Stimulated activated naive CD8-positive, alpha-beta T cell treated with anti-CD3 and anti-CD28 coated beads, Interleukin-15, Interleukin-2, amounts not matched to agents 100 U/mL and 50 U/mL, for 24 hours (primary cell): ENCODE results near the gene CEP78.

Experiments used
- ATAC-seq: fragments of 150-1000 bp; cut with Tn5 transposase; one replicate; pipeline ENCODE4 v1.10.0; 2021
- DNase-seq: peaks from one replicate; pipeline ENCODE4 v3.0.0; 2021

Gene CEP78

DNA sequence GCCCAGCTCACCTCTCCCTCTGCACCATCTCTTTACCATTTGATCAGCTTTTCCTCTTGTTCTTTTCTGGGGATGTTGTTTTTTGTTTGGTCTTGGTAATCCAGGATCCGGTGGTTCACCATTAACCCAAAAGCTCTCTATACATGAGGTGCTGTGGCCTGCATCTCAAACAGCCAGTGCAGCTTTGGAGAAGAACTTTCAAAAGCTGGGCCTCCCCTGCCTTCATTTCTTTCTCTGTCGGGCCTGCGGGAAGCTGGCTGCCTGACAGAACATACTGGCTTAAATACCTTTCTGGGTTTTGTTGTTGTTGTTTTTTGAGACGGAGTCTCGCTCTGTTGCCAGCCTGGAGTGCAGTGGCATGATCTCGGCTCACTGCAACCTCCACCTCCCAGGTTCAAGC, 73.2 kb downstream of the CEP78 start:
- DNase-seq (no peak), ATAC-seq (no peak)

DNA sequence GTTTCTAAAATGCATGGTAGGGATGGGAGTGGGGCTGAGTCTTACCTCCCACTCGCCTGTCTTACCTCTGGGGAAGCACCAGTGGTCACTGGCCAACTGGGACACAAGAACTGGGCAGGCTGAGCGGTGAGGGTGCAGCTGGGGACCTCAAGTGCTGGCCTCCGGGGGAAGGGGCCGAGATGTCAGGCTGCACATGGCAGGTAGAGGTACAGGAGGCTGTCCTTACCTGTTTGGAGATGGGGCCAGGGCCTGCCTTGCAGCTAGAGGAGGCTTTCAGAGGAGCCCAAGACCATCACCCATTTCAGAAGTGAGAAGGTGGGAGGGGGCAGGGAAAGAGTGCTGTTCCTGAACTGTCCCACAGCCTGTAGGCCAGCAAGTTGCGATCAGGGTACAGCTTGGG, 75.2 kb downstream of the CEP78 start:
- DNase-seq = no peak
- no peak for ATAC-seq

DNA sequence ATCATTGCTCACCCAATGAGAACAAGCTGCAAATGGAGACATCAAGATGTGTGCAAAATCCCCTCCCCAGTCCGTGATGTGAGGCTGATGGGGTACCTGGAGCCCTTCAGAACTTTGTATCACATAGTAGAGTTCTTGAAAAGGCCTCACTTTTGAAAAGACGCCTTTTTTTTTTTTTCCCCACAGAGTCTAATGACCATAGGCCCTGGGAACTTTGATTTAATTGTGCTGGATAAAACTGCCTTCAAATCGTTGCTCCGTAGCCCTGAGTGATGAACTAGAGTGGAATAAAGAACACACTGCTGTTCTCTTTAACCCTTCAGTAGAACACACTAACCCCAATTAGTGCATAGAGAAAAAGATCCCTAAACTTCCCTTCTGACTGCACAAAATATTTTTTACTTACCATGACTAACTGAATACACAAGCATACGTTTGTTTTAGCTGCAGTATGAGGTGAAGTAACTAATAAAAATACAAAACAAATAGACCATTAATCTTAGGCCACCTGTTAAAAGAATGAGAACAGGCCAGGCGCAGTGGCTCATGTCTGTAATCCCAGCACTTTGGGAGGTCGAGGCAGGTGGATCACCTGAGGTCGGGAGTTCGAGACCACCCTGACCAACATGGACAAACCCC, 76.1 kb downstream of the CEP78 start:
- DNase-seq (no peak), ATAC-seq (no peak)

DNA sequence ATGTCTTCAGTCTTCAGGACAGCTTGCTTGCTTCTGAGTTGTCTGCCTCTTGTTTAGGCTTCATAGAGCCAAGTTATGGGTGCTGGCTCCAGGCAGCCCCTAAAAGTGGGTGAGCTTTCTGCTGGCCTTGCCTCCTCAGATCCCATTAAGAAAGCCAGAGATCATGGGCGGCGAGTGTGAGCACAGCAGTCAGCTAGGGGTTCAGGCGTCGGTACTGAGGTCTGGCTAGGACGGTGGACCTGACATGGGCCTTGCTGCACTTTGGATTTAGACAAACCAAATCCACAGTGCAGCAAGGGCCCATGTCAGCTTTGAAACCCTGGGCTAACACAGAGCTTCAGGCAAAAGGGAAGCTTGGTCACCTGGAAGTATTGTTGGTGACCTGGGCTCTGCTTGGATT, 78.7 kb downstream of the CEP78 start:
- DNase-seq (no peak), ATAC-seq (no peak)

DNA sequence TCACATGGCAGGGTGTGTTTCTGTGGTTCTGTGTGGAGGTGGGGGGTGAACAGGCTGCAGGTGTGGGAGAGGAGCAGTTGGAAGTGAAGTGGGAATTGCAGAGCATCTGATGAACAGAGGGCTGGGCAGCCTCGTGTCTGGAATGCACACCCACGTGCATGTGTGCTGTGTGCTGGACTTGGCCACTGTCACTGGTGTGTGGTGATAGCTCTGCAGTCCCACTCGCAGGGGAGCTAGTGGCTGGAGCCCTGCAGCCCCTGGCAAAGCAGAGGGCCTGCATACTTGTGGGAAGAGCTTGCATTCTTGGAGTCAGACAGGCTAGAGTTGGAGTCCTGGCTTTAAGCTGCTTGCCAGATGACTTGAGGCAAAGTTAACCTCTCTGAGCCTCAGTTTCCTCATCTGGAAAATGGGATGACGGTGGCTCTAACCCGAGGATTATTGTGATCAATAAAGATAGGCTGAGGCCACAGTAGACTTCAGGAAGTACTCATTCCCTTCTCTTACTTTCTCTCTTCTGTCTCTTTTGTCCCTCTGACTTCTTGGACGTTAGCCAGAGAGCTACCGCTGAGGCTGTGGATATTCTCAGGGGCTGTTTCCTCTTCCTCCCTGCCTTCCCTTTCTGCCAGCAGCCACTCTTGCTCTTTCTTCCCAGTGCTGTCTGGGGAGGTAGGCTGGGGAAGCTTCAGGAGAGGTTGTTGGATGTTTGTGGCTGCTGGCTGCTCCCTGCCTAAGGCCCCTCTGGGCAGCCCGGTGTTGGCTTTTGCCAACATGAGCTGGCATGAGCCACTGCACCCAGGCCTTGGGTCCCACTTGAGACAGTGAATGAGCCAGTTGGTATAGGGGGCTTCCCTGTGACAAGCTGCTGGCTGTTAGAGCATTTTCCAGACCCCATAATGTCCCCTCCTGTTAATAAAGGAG, 79.3 kb downstream of the CEP78 start:
- no peak for DNase-seq
- no peak for ATAC-seq

DNA sequence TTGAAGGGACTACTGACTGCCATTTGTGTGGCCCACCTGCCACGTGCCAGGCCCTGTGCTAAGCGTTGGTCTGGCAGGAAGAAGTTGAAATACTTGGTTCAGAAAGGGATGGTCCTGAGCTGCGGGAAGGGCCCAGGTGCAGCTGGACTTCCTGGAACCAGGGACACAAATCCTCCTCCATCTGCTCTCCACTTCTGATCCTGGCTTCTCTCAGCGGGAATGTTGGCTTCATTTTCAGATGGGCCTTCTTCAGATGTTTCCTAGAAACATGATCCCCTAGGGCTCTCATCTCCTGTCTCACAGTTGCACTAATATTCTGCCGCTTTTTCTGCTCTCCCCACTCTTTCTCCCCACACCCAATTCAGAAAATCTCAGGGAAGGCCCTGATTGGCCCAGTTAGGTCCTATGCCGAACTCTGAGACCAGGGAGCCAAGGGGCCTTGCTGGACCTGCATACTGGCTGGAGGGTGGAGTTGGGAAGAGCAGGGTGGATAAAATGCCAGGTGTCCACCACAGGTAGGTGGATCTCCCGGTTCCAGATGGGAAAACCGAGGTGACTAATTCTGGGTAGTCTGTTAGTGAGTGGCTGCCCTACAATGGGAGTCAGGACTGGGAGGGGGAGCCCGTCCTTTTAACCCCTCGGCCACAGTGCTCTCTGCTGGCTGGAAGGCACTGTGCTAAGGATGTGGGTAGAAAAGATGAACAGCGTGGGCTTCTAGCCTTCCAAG, 80.5 kb downstream of the CEP78 start:
- no peak for DNase-seq
- ATAC-seq = no peak

DNA sequence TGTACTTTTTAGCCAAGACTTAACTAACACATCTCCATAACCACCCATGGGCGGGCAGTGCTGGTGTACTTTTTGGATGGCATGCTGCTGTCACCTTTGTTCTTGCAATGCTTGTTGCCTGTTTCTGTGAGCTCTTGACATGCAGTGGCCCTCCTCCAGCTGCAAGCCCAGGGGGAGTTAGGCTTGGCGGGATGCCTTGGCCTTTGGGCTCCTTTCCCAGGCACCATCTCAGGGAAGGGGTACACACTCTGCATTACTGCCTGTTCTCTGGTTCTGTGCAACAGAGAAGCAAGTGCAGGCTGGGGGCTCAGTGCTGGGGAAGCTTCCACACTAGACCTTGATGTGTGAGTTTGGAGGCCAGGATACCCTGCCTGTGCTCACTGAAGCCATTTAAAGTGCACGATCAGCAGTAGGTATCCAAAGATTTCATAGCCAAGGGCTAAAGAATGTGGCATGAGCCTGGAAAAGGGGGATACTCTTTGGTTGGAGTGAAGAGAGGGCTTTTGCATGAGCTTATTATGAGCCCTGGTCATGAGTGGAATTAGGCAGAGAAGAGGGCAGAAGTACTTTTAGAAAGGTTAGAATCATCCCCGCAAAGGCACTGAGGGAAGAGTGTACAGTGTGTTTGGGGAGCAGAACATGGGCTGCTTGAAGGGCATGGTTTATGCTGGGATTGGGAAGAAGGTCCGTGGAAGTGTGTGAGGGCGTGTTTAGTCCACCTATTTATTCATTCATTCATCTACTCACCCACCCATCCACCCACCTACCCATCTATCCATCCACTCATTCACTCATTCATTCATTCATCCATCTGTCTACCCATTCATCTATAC, 83.5 kb downstream of the CEP78 start:
- ATAC-seq = no peak

DNA sequence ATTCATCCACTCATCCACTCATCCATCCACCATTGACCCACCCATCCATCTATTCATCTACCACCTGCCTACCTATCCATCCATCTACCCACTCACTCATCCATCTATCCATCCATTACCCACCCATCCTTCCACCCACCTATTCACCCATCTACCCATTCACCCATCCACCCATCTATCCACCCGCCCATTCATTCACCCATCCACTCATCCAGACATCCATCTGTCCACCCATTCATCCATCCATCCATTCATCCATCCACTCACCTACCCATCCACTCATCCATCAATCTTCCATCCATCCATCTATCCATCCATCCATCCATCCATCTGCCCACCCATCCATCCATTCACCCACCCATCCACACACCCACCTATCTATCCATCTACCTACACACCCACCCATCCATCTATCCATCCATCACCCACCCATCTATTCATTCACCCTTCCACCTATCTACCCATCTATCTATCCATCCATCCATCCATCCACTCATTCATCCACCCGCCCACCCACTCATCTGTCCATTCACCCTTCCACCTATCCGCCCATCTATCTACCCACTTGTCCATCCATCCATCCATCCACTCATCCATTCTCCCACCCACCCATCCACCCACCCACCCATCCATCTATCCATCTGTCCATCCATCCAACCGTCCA, 84.3 kb downstream of the CEP78 start:
- no peak for ATAC-seq
- no peak for DNase-seq

More for the DNA sequence above, 83.5 kb downstream of the CEP78 start:
- DNase-seq = no peak

DNA sequence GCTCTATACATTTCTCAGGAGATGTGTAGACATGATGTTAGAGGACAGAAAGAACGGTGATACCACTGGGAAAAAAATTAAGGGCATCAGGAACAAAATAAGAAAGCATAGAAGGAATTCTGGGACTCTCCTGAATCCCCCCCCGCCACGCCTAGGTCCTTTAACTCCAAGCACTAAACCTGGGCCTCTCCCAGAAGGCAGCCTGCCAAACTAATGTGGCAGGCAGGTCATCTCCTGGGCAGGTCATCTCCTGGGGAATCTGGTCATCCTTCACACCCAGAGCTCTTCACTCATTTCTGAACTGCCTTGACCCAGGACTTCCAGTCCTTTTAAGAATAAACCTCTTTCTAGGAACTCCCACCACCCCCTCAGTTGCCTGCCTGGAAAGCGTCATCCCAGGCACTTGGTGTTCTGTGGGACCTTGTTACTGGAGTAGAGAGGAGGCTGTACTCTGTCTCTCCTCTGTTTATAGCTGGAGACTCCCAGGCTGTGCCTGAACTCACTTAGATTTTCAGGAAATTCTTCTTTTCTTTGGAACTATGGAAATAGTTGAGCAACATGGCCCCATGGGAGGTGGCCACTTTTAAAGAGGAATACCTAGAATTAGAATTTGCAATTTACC, 85.1 kb downstream of the CEP78 start:
- DNase-seq (no peak), ATAC-seq (no peak)

DNA sequence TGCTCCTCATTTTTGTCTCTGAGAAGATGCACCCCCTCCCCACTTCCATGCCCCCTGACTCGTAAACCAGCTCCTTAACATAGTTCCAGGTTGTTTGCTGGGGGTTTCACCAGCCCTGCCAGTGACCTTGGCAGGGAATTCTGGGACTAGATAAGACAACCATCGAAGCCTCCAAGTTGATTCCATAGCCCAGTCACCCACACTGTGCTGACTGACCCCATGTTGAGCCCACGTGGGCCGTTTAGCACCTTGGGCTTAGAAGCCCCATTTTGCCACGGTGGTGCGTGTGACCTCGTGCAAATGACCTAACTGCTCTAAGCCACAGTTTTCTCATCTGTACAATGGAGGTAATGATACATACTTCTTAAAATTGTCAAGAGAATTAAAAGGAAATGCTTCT, 85.6 kb downstream of the CEP78 start:
- ATAC-seq = no peak
- DNase-seq = no peak

DNA sequence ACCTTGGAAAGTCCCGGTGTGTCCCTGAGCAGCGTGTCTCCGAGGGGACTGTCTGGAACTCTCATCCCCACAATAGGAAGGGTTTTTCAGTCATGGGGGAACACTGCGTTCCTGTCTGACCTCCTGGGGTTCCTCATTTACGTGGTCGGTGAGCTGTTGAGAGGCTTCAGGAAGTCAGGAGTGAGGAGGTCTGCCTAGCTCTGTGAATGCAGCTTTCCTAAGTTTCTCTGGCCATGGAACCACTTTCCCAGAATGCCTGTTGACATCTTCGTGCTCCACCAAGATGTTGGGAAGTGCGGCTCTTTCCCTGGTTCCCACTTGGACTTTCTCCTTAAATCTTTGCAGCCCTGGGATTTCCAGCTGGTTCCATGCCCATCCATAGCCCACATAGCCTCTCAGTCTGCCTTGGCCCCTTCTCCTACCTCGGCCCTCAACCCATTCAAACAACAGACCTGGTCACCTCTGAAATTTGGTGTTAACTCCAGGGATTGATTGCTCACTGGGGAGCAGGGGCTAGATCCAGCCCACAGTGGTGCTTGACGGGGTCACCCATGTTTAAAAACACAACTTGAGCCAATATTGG, 88.3 kb downstream of the CEP78 start:
- ATAC-seq = no peak
- DNase-seq = no peak

DNA sequence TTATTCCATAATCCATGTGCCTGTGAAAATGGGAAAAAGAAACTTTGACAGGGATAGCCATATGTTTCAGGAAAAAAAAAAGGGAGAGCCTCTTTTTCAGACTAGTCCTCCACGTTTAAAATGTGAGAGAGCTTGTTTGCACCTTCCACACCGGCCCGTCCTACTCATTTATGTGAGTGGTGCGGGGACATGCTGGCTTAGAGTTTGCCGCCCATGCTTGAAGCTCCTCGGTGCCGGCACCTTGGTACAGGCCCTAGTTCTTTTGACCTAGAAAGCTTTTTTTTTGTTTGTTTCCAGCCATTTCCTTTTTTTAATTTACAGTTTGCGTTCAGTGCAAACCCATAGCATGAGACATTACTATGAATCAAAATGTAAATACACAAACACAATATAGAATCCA, 88.8 kb downstream of the CEP78 start:
- no peak for DNase-seq
- ATAC-seq = no peak

DNA sequence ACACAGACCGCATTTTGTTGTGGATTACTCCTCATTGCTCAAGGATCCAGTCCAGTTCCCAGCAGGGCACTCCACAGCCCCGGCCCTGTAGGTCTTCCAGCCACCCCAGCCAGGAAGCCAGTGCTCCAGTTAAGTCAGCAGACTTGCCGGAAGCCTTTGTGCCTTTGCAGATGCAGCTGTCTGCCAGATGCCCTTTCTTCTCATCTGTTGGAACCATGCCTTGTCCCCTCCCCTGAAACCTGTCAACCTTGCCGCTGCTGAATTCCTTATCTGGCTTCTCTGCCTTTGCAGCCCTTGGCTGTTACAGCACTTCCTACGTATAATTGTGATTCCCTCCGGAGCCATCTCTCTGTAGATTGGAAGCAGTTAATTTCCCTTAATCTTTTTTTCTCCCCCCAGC, 89.5 kb downstream of the CEP78 start:
- DNase-seq (no peak), ATAC-seq (no peak)

DNA sequence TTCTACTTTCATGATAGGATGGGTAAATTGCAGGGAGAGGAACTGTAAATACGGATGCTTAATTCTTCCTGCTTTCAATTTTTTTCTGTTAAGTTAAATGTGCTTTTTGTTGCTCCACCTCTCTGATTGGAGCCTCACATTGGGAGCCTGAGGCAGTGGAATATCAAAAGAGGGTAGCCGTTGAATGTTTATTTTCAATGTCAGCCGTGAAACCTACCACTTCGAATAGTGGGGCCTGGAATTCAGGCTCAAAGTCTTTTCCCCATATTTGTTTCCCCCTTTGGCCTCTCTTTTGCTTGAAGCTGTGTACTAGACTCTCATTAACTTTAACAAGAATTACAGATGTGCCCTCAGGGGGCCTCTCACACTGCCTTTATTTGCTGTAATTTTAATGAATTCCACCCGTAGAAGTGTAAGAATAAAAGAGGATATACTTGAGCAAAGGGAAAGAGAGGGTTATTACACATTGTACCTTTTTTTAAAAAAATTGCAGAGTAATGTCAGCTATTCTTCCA, 90.0 kb downstream of the CEP78 start:
- ATAC-seq = no peak

DNA sequence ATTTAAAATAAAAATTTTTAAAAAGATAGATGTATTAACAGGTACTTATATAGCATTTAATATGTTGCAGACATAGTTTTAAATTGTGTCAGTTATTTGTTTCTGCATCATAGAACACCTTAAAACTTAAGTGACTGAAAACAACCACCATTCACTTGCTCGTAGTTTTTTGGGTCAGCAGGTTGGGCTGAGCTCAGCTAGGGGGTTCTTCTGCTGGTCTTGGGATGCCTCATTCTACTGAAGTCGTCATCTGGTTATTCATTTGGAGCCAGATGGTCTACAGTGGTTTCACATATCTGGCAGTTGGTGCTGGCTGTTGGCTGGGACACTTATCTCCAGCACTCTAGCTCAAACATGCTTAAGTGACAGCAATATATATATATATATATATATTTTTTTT, 90.7 kb downstream of the CEP78 start:
- ATAC-seq = no peak
- DNase-seq = no peak

More for the DNA sequence above, 90.0 kb downstream of the CEP78 start:
- DNase-seq = no peak
